K562 (cell line): ENCODE measurements around the gene OFD1. TPM values are rescaled to one million over a fixed set of nuclear protein-coding genes. Genes with fewer than 3 reads are reported as not detected.

Experiments used
- ATAC-seq: fragments of 200-7000 bp; cut with Tn5 transposase; 3 replicates; pipeline ENCODE4 v1.9.1; 2020; ENCODE audit warnings: moderate library complexity
- BruUV-seq: library from RNA; stranded (reverse); fragments of 400-500 nt; replicated peaks from 2 replicates; lab custom pipeline; 2021; lab: Mats Ljungman, UMichigan
- CTCF ChIA-PET: fragments of 300-600 bp; formaldehyde crosslinking; extraction: SDS; loops from one replicate; lab custom pipeline; 2021; ENCODE audit warnings: low intra/inter-chr PET ratio; lab: Yijun Ruan, JAX
- POLR2A ChIA-PET: fragments of 300-600, 350-650 bp; sonication (Branson Sonifier 250); formaldehyde crosslinking; extraction: SDS; loops from one replicate; lab custom pipeline; 2021; ENCODE audit warnings: antibody characterized with exemption, inconsistent platforms; lab: Yijun Ruan, JAX
- DNase-seq, 4 experiments: peaks; one replicate each; pipeline versions ENCODE4 v3.0.0 to v3.0.0-alpha.2; 2011 to 2018; ENCODE audit warnings: low spot score in 3 of 4, mixed read lengths in 3 of 4; ENCODE audit errors: extremely low read depth in 1 of 4
- FAIRE-seq: peaks from 2 replicates; lab custom pipeline; 2011; peaks lifted over from hg19 to GRCh38; lab: Jason Lieb, UNC
- H2AFZ ChIP-seq: 2 replicates; pipeline ENCODE4 v1.6.0; 2011; ENCODE audit warnings: low read depth, low read length, control low read depth, inconsistent platforms
- H3K27ac ChIP-seq: fragments of 200-600 bp; 3 replicates; pipeline ENCODE4 v1.8.0; 2011; ENCODE audit warnings: low read depth, mild to moderate bottlenecking, control low read depth, inconsistent platforms, low read length, moderate library complexity, mixed read lengths; ENCODE audit errors: extremely low read depth
- H3K27me3 ChIP-seq, 2 experiments: fragments of 300-600 bp in 1 of 2; 2 replicates in 1 of 2; 3 replicates in 1 of 2; pipeline versions ENCODE4 v1.6.0 to v1.8.0; 2011; ENCODE audit warnings: inconsistent platforms in 2 of 2, low read length in 2 of 2, mild to moderate bottlenecking in 1 of 2, mixed read lengths in 1 of 2, moderate library complexity in 1 of 2; ENCODE audit not compliant: control insufficient read depth in 2 of 2, insufficient read depth in 2 of 2
- H3K36me3 ChIP-seq: fragments of 300-600 bp; 3 replicates; pipeline ENCODE4 v1.8.0; 2011; ENCODE audit warnings: mild to moderate bottlenecking, low read length, inconsistent platforms; ENCODE audit not compliant: control insufficient read depth, insufficient read depth
- H3K4me1 ChIP-seq, 2 experiments: fragments of 200-600 bp in 1 of 2; replicated peaks in 1 of 2; 2 replicates in 1 of 2; 3 replicates in 1 of 2; pipeline versions ENCODE4 v1.5.1 to v1.8.0; 2011; ENCODE audit warnings: inconsistent platforms in 2 of 2, low read length in 2 of 2, mild to moderate bottlenecking in 1 of 2, mixed read lengths in 1 of 2, moderate library complexity in 1 of 2; ENCODE audit not compliant: control insufficient read depth in 2 of 2, insufficient read depth in 2 of 2
- H3K4me2 ChIP-seq: 2 replicates; pipeline ENCODE4 v1.6.1; 2011; ENCODE audit warnings: low read length, control low read depth, inconsistent platforms, mixed read lengths; ENCODE audit not compliant: insufficient read depth
- H3K4me3 ChIP-seq: fragments of 200-600 bp; sonication (generic), shearing (Covaris generic); 2 replicates; pipeline ENCODE4 v1.5.1; 2016; ENCODE audit warnings: control low read depth, inconsistent platforms
- H3K79me2 ChIP-seq: fragments of 200-600 bp; 3 replicates; pipeline ENCODE4 v1.8.0; 2011; ENCODE audit warnings: low read length, inconsistent platforms; ENCODE audit not compliant: control insufficient read depth, insufficient read depth
- H3K9ac ChIP-seq, 2 experiments: 2 replicates each; pipeline versions ENCODE4 v1.6.0 to v1.6.1; 2011; ENCODE audit warnings: low read depth in 2 of 2, low read length in 2 of 2, control low read depth in 1 of 2, inconsistent platforms in 1 of 2, mild to moderate bottlenecking in 1 of 2, mixed read lengths in 1 of 2; ENCODE audit not compliant: insufficient read depth in 1 of 2
- H3K9me1 ChIP-seq: one replicate; pipeline ENCODE4 v1.6.0; 2011; ENCODE audit warnings: inconsistent platforms, mild to moderate bottlenecking, low read length, moderate library complexity; ENCODE audit not compliant: control insufficient read depth, insufficient read depth
- H3K9me3 ChIP-seq: replicated peaks from 2 replicates; pipeline ENCODE4 v1.5.1; 2011; ENCODE audit warnings: low read depth, low read length, inconsistent platforms; ENCODE audit not compliant: control insufficient read depth, insufficient read depth
- H4K20me1 ChIP-seq: replicated peaks from 2 replicates; pipeline ENCODE4 v1.6.1; 2011; ENCODE audit warnings: low read length, inconsistent platforms, mixed read lengths; ENCODE audit not compliant: control insufficient read depth, insufficient read depth
- HNRNPLL ChIP-seq: fragments of 200-400 bp; formaldehyde crosslinking; IDR thresholded peaks from 2 replicates; pipeline ENCODE4 v1.6.1; 2017; ENCODE audit warnings: low read length, low read depth, mild to moderate bottlenecking; ENCODE audit not compliant: poor library complexity, severe bottlenecking
- KAT2B ChIP-seq: IDR thresholded peaks from one replicate; pipeline ENCODE4 v1.6.1; 2012; ENCODE audit warnings: low read depth, mild to moderate bottlenecking, control low read depth, inconsistent platforms, low read length, moderate library complexity
- SPI1 ChIP-seq: IDR thresholded peaks from 2 replicates; pipeline ENCODE4 v1.6.1; 2011; ENCODE audit warnings: low read depth, low read length, control low read depth, borderline replicate concordance
- TARDBP ChIP-seq: fragments of 450-650 bp; IDR thresholded peaks from 2 replicates; pipeline ENCODE4 v1.6.1; 2016
- ZNF146 ChIP-seq: IDR thresholded peaks from one replicate; pipeline ENCODE4 v1.6.1; 2018; ENCODE audit warnings: missing compliant biosample characterization; ENCODE audit not compliant: unreplicated experiment
- ZNF76 ChIP-seq: fragments of 250-450 bp; sonication (Bioruptor Pico); IDR thresholded peaks from 2 replicates; pipeline ENCODE4 v1.4.0; 2020; ENCODE audit warnings: mild to moderate bottlenecking, moderate library complexity, borderline replicate concordance
- WGBS: fragments of 100-300 bp; shearing (Covaris generic); methylation state at CpG from one replicate; pipeline ENCODE4 v1.1.6; 2016; ENCODE audit warnings: low coverage, mixed read lengths; ENCODE audit not compliant: insufficient coverage; ENCODE audit errors: missing lambda C conversion rate; 5-methylcytosine and 5-hydroxymethylcytosine counted together
- in situ Hi-C: fragments of 300-500 bp; cut with MboI; formaldehyde crosslinking; loops from 4 replicates; pipeline ENCODE4 v1.15.0; 2018; ENCODE audit warnings: inconsistent platforms, mixed read lengths
- intact Hi-C: fragments of 100-400 bp; cut with micrococcal nuclease; formaldehyde crosslinking; loops from 2 replicates; pipeline ENCODE4 v1.14.2; 2022
- polyA plus RNA-seq, 8 experiments: library from polyadenylated mRNA; depleted of rRNA in 4 of 8; stranded (reverse) in 5 of 8; unstranded in 3 of 8; fragments of >200 nt; fragmentation: Nextera tagmentation in 2 of 8; fragmentation: Illumina TruSeq in 1 of 8; extraction: Ambion mirVana in 2 of 8; extraction: Trizol in 1 of 8; gene quantifications; 2 replicates each; pipeline versions ENCODE4 v1.2.1 to v1.2.3, GENCODE V29; 2011 to 2014; ENCODE audit warnings: inconsistent platforms in 1 of 8, missing spikeins in 1 of 8
- total RNA-seq, 7 experiments: library from RNA; depleted of rRNA in 6 of 7; stranded (reverse); fragments of >200 nt in 6 of 7; fragmentation: Illumina TruSeq in 2 of 7; extraction: Trizol in 2 of 7; gene quantifications; 2 replicates each; pipeline versions ENCODE4 v1.2.1 to v1.2.3, GENCODE V29; 2011 to 2021; ENCODE audit warnings: low replicate concordance in 1 of 7
- TF ChIP-seq, protein P1 (sequence below): fragments of 450-650 bp; IDR thresholded peaks from 2 replicates; pipeline ENCODE4 v1.6.1; 2016; ENCODE audit warnings: borderline replicate concordance

OFD1 gene
- total and polyA plus RNA-seq, 9 of the 15 experiments (the other 6 are each of a cell fraction or from before 2014, with no cell fraction given) = 22.0 to 49.1 (median 30.2) TPM

DNA sequence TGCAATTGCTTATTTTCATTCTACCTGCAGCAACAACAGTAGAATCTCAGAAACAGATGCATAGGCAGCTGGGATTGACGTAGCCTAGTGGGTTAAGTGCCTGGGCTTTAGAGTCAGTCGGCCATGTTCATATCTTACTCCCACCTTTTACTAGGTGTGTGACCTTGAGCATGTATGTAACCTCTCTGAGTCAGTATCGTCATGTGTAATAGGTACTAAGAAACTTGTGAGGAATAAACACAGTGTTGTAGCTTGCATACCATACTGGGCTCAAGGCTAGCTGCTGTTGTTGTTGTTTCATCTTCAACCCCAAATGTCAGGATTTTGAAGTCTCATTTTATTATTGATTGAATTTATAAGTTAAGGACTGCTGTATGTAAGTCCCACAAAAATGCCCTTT is 31.4 kb upstream of the OFD1 start:
- ATAC-seq (no peak; the same call in 1 of the 3 replicates), FAIRE-seq (no peak), DNase-seq (no peak)
- Histone ChIP-seq H3K79me2 (peaks cover 87% of the 10 kb centered on the region), H3K4me2 (no peak overlapping the region), H3K4me1 (peaks cover 4 to 26% of the 10 kb centered on the region in 2 experiments), H3K27ac (no peak overlapping the region), H3K27me3 (no peaks in the 10 kb centered on the region), H3K9me3 (no peaks in the 10 kb centered on the region), H2AFZ (no peak overlapping the region), H4K20me1 (peaks cover 3% of the 10 kb centered on the region; the same call in 1 of the 2 replicates), H3K9me1 (no peaks in the 10 kb centered on the region), H3K9ac (no peak overlapping the region), H3K36me3 (peaks cover 30% of the 10 kb centered on the region), H3K4me3 (no peak overlapping the region)
- POLR2A ChIA-PET = interaction anchor here (1.0 kb wide), 2 partner anchors 9 to 10 kb away, joined by 3 to 5 read pairs; no protein-coding TSS in a partner anchor
- in situ Hi-C loops = no loop called here
- WGBS = 38% methylated on average over 2 of the region's 3 CpGs
- intact Hi-C loops = no loop called here
- CTCF ChIA-PET = no interaction called here
- no TSS peak for BruUV-seq
- TF ChIP-seq ZNF146 (CRISPR knock-in tag) (no peak), TARDBP (no peak), KAT2B (no peak), SPI1 (no peak), ZNF76 (no peak), HNRNPLL (no peak)
- TF ChIP-seq, protein P1, sequence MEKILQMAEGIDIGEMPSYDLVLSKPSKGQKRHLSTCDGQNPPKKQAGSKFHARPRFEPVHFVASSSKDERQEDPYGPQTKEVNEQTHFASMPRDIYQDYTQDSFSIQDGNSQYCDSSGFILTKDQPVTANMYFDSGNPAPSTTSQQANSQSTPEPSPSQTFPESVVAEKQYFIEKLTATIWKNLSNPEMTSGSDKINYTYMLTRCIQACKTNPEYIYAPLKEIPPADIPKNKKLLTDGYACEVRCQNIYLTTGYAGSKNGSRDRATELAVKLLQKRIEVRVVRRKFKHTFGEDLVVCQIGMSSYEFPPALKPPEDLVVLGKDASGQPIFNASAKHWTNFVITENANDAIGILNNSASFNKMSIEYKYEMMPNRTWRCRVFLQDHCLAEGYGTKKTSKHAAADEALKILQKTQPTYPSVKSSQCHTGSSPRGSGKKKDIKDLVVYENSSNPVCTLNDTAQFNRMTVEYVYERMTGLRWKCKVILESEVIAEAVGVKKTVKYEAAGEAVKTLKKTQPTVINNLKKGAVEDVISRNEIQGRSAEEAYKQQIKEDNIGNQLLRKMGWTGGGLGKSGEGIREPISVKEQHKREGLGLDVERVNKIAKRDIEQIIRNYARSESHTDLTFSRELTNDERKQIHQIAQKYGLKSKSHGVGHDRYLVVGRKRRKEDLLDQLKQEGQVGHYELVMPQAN = no peak
